ENCODE data around the gene XRCC2.
"Not testable (repeated sequence)": the region's sequence is repeated elsewhere in the genome, so short reads cannot be mapped to it uniquely, and the experiment has no call there.

Gene XRCC2

GRCh38 chr7:152663931-152664330 is 12.0 kb downstream of the XRCC2 start:
- no peak for DNase-seq

- no peak for DNase-seq
These were observed 12.7 kb downstream of the XRCC2 start for GRCh38 chr7:152663148-152663740.

GRCh38 chr7:152661479-152661878 is 14.5 kb downstream of the XRCC2 start:
- DNase-seq = no peak

- no peak for DNase-seq
These were observed 15.9 kb downstream of the XRCC2 start for GRCh38 chr7:152660021-152660420.

GRCh38 chr7:152654971-152655370 is 21.0 kb downstream of the XRCC2 start:
- DNase-seq = no peak

- DNase-seq = no peak
These were observed 26.7 kb downstream of the XRCC2 start for GRCh38 chr7:152649220-152649619.

- no peak for DNase-seq
These were observed 28.9 kb downstream of the XRCC2 start for GRCh38 chr7:152647009-152647408.

GRCh38 chr7:152646579-152646978 is 29.4 kb downstream of the XRCC2 start:
- DNase-seq = not testable (repeated sequence)

- DNase-seq = no peak
These were observed 31.9 kb downstream of the XRCC2 start for GRCh38 chr7:152643979-152644559.

- no peak for DNase-seq
These were observed 34.6 kb downstream of the XRCC2 start for GRCh38 chr7:152641384-152641783.

GRCh38 chr7:152640829-152641228 is 35.1 kb downstream of the XRCC2 start:
- DNase-seq = no peak

- no peak for DNase-seq
These were observed 37.9 kb downstream of the XRCC2 start for GRCh38 chr7:152637920-152638580.

- DNase-seq = no peak
These were observed 38.8 kb downstream of the XRCC2 start for GRCh38 chr7:152637161-152637560.

GRCh38 chr7:152636441-152636840 is 39.5 kb downstream of the XRCC2 start:
- no peak for DNase-seq

GRCh38 chr7:152633504-152633903 is 42.4 kb downstream of the XRCC2 start:
- no peak for DNase-seq

- no peak for DNase-seq
These were observed 42.9 kb downstream of the XRCC2 start for GRCh38 chr7:152633072-152633471.

- DNase-seq = not testable (repeated sequence)
These were observed 47.2 kb downstream of the XRCC2 start for GRCh38 chr7:152628772-152629171.

- no peak for DNase-seq
These were observed 51.7 kb downstream of the XRCC2 start for GRCh38 chr7:152624228-152624627.

- DNase-seq = no peak
These were observed 54.5 kb downstream of the XRCC2 start for GRCh38 chr7:152621426-152621825.

- no peak for DNase-seq
These were observed 56.8 kb downstream of the XRCC2 start for GRCh38 chr7:152619027-152619739.

- no peak for DNase-seq
These were observed 57.5 kb downstream of the XRCC2 start for GRCh38 chr7:152618427-152618826.

- no peak for DNase-seq
These were observed 58.9 kb downstream of the XRCC2 start for GRCh38 chr7:152617056-152617455.

GRCh38 chr7:152615031-152615741 is 60.8 kb downstream of the XRCC2 start:
- DNase-seq = peak; percentile 7 to 12
